GM11168 (cell line): Measurements from ENCODE around the gene SLC6A2.
"Not testable (repeated sequence)": the region's sequence is repeated elsewhere in the genome, so short reads cannot be mapped to it uniquely, and the experiment has no call there.

ENCODE experiments used
- in situ Hi-C: fragments of 300-500 bp; cut with MboI; formaldehyde crosslinking; loops from one replicate; pipeline ENCODE4 v1.12.0; 2022; ENCODE audit warnings: low sequenced_read_pairs; ENCODE audit not compliant: unreplicated experiment

SLC6A2 gene

DNA sequence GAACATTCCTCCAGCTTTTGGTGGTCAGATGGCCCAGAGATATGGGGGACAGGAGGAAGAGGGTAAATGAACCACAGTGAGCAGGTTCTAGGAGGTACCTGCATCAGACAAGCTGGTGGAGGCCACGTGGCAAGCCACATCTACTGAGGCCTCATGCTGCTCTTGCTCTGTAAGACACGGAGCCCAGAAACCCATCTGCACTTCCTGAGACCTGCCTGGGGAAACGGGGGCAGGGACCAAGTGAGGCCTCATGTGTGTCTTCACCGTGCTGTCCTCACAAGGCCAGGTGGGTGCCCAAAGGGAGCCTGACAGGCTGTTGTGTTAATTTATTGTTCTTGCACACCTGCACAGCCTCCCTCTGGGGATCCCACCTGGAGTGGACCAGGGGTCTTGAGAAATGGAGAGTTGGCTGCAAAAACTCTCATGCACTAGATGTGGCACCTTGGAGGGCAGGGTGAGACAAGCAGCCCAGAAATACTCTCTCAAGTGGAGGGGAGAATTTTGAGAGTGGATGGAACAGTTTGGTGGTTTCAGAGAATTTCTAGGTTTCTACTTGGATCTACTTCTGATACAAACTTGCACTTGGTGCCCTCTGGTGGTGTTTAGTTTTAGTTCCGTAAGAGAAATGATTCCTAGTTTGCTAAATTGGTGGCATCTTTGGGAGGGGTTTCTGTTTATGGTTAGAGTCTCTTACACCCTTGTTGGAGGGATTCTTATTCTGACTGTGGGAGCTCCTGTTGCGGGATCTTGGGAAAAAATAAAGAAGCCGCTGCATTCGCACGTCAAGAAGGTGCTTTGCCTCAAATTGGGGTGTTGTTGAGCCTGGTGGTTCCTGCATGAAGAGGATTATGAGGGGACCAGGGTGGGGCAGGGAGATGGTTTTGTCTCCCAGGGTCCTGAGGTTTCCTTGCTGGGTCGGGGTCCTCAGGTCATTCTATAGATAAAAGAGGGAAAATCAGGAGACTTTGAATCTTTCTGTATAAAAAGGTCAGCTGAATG is 47.5 kb downstream of the SLC6A2 start:
- in situ Hi-C loops = loop anchor here (10.0 kb wide), 1 partner anchor 229 kb away; the partner anchor contains the start of gene MMP2

GRCh38 chr16:55706739-55707384 is 51.1 kb downstream of the SLC6A2 start:
- in situ Hi-C loops = loop anchor here (5.0 to 10.0 kb wide), 2 partner anchors 130 to 232 kb away; partner anchors contain the start of gene MMP2

DNA sequence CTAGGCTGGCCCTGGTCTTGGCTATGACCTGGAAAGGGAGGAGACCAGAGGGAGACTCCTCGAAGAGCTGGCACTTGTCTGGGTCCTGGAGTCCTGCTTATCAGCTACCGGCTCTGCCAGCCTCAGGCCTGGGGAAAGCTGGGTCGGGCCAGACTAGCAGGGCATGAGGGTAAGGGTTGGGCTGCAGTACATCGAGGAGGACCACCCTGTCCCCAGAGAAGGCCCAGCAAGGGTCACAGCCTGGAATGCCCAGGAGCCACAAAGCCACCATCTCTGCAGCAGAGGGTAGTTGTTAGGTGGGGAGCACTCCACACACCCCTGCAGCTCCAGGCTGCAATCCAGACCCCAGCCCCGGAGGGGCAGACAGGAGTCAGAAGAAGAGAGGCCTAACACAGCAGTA is 54.0 kb downstream of the SLC6A2 start:
- in situ Hi-C loops = loop anchor here (5.0 to 10.0 kb wide), 2 partner anchors 128 to 235 kb away; partner anchors contain the start of gene MMP2

- in situ Hi-C loops = no loop called here
Measured at GRCh38 chr16:55710466-55710865, 54.7 kb downstream of the SLC6A2 start.

DNA sequence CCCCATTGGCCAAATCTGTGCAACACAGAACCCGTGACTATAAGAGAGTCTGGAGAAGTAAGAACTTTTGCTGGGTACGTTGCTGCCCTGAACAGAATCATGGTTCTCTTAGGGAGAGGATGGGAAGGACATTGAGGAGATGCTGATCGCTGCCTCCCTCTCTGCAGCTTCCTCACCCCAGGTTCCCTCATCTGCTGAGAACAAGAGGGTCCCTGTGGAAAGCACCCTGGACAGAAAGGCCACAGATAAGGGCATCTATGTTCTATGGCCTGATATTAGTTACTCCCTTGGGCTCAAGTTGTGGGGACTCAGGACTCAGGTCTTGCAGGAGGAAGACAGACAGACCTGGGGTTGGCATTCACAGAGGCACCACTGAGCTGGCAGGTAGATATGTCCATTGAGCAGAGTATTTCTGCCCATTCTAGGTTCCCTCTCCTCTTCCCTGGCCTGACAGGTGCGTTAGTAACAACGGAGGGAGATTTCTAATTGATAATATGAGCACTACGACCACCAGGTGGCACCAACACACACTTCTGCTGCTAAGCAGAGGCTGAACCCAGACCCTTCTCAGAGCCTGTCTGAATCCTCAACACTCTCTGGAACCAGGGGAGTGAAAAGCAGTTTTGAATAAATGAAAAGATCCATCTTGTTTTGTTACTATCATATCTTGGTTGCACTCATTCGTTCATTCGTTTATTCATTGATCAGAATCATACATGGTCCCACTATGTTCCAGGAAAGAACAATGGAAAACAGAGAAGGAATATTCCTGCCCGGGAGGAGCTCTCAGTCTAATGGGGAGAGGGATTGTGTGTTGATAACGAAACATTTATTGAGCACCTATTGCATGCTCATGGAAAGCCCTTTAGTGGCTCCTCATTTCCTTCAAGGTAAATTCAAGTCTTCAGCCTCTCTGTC is 56.4 kb downstream of the SLC6A2 start:
- in situ Hi-C loops = no loop called here

DNA sequence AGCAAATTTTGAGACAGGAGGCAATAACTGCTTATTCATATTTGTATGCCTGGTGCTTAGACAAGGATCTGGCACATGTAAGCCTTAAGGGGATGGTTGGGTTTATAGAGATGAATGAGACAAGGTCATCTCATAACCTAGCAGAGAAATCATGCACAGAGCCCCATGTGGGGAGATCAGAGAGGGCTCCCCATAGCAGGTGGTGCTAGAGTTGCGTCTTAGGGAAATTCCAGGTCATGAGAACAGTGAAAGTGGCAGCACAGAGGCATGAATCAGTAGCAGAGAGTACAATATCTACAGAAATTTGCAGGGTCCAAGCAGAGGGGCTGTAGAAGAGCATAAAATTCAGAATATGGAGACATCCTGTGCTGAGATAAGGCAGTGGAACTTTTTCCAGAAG is 57.3 kb downstream of the SLC6A2 start:
- in situ Hi-C loops = no loop called here

DNA sequence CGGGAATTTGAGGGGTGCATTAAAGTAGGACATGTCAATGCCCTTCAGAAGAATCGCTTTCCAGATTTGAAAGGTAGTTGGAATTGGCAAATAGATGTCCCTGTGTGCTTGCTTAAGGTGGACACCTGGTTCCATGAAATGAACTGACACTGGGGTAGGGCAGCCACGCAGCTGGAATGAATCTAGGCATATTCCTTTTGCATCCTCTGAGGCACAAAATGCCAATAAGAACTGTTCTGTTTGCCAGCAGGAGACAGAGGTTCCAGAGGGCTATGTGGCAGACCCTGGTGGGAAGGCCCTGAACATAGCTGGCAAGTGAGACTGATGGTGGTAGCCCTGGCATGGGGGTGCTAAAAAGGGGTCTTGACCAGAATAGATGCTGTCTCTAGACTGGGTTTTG is 61.5 kb downstream of the SLC6A2 start:
- in situ Hi-C loops = no loop called here

DNA sequence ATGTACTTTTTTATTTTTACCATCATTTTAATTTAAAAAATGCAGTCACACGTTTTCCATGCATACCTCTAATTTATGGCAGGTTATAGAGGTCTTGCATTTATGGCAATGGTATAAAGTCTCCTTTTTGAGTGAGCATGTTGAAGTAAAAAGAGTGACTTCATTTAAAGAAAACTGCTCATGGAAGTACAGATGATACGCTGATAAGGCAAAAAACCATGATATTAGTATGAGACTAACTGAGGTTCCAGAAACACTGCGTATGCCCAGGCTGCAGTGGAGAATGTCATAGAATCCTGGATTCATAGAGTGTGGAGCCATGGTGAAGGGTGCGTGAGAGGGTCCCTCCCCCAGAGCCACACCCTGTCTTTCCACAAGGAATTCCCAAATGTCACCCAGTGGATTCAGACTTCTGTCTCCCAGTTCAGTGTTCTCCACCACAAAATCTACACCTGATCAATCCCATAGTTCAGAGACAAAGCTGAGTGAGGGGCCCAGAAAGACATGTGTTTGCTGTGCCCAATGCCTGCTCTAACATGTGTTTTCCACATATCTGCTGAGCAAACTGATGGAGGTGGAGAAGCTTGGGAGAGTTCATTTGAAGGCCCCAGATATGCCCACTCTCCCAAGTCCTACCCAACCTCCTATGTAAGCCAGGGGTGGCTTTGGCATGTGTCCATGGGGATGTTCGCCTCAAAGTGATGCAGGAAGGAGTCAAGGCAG is 69.4 kb downstream of the SLC6A2 start:
- in situ Hi-C loops = no loop called here

DNA sequence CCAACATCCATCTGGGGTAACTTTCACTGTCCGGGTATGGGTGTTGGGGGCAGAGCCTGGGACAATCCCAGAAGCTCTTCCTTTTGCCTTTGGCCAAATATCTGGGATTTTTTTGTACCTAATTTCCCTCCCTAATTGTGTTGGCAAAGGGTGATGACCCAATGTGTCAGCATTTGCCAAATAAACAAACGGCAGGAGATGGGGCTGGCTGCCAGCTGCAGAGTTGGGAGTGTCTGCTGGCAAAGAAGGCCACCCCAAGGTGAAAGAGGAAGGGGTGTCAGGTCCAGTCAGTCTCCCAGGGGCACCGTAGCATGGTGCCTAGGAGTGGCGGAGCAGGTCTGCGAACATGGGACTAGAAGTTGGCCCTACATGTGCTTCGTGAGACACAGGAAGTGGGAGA is 73.0 kb downstream of the SLC6A2 start:
- in situ Hi-C loops = no loop called here

DNA sequence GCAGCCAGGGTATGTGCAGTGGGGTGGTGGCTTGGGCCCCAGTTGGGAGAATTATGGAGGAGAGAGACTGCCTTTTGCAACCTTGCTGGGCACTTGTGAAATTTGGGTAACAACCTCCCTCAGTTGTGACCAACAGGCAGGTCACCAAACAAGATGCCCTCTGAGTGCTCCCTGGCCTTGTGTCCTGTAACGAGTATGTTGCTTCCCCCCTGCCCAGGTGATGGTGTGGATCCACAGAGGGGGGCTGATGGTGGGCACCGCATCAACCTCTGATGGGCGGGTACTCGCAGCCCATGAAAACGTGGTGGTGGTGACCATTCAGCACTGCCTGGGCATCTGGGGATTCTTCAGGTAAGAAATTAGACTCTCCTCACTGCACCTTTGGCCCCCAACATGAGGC is 74.3 kb downstream of the SLC6A2 start:
- in situ Hi-C loops = no loop called here

DNA sequence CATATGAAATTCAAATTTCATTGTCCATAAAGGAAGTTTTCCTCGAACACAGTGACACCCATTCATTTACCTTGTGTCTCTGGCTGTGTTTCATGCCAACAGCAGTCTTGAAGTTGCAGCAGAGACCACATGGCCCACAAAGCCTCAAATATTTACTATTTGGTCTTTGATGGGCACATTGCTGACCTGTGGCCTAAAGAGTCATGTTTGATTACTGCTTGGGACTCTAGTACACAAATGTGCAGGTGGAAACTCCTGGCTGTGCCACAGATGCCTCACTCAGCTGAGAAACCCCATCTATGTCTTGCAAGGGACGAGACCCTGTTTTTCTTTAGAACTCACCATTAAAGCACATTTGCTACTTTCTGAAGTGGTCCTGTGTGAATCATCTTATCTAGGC is 76.7 kb downstream of the SLC6A2 start:
- in situ Hi-C loops = no loop called here

- in situ Hi-C loops = no loop called here
Measured at GRCh38 chr16:55734665-55735064, 78.9 kb downstream of the SLC6A2 start.

DNA sequence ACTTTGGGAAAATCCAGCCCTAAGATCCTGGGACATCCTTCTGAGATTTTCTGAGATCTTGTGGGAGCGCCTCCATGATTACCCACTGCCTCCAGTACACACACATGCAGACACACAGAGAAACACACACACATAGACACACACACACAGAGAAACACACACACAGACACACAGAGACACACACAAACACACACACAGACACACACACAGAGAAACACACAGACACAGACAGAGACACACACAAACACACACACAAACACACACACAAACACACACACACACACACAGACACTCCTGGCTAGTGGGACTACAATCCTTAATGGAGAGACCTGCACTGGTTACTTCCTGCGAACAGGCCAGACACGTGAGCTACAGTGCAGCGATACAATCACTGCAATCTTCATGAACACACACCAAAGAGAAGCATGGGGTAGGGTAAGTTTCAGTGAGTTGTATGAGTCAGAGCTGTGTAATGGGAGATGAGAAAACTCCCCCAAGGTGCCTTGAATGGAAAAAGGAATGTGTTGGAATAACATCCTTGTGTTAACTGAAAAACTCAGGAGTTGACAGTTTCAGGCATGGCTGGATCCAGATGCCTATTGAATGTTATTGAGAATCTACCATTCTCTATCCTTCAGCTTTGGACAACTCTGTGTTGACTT is 79.5 kb downstream of the SLC6A2 start:
- in situ Hi-C loops = no loop called here

DNA sequence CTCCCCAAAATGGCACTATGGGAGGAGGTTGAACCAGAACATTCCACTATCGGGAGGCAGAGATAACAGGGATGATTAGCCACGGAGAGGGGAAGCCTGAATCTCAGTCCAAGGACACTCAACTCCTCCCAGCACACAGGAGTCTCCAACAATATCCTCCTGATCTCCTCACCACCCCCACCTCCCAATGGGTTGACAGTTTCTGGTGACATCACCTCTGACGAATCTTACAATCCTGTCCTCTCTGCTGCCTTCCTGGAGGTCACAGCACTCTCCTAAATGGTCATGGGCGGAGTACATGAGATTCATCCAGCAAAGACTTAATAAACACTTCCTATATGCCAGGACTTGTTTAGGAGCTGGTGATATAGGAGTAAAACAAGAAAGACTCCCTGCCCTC is 80.9 kb downstream of the SLC6A2 start:
- in situ Hi-C loops = no loop called here

DNA sequence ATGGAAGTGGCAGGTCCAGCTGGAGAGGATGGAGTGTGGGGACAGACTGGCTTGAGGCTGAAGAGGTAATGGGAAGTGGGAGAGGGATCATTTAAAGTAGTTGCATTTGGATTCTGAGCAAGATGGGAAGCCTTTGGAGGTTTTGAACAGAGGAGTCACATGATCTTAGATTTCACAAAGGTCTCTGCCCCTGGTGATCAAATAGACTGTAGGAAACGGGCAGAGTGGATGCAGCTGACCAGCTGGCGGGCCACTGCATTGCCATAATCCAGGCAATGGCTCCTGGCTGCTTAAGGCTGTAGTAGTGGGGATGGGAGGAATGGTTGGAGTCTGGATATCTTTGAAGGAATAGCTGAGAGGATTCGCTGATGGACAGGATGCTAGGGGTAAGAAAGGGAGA is 81.5 kb downstream of the SLC6A2 start:
- in situ Hi-C loops = no loop called here

- in situ Hi-C loops = no loop called here
Measured at GRCh38 chr16:55737966-55738365, 82.2 kb downstream of the SLC6A2 start.

DNA sequence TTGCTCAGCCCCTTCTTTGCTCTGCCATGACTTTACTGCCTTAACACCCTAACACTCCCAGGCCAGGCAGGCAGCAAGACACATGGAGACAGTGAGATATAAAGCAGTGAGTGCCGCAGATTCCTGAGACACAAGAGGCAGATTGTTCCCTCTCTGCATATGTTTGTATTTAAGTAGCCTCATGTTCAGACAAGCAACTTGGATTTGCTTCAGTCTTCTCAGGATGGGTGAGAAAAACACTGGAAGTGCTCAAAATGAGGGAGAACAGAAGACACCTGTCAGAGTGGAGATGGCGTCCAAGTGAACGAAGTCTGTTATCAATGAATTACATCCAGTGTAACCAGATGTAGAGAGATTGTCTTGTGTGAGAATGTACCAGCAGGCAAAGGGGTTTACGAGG is 90.3 kb downstream of the SLC6A2 start:
- in situ Hi-C loops = no loop called here

DNA sequence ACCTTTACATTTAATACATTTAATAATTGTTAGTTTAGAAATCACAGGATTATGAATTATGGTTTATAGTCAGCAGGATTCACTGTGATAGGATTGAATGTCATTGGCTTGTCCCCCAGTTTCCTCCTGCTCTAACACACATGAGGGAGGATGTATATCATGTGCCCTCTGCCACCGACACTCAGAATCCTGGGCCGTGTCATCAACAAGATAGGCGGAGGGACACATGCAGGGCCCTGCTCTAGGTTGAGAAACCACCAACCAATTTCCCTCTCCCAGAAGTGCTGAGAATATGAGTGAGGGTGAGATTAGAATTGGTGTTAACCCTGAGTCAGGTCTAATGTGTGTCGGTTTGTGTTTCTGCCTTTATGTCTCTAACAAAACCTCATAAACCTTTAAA is 92.0 kb downstream of the SLC6A2 start:
- in situ Hi-C loops = no loop called here

GRCh38 chr16:55752465-55753144 is 96.8 kb downstream of the SLC6A2 start:
- in situ Hi-C loops = not testable (repeated sequence)
